ENCODE results near the gene RNU5D-1.

DNA sequence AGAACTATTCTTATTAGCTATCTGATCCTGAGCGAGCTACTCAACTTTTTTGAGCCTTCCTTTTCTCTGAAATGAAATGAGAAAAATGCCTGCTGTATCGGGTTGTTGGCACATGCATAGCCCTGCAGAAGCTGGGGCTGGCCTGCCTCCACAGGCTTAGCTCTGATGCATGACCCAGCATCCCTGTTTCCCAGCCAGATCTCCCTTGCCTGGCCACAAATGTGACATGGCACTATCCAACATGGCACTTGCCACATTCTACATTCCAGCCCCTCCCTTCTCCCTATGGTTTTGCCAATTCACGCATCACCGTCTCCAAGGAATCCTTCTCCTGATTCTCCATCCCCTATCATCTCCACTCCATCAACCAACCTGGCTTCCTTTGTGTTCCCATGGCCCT lies 13.8 kb downstream of the RNU5D-1 start:
- TF ChIP-seq, protein P1, sequence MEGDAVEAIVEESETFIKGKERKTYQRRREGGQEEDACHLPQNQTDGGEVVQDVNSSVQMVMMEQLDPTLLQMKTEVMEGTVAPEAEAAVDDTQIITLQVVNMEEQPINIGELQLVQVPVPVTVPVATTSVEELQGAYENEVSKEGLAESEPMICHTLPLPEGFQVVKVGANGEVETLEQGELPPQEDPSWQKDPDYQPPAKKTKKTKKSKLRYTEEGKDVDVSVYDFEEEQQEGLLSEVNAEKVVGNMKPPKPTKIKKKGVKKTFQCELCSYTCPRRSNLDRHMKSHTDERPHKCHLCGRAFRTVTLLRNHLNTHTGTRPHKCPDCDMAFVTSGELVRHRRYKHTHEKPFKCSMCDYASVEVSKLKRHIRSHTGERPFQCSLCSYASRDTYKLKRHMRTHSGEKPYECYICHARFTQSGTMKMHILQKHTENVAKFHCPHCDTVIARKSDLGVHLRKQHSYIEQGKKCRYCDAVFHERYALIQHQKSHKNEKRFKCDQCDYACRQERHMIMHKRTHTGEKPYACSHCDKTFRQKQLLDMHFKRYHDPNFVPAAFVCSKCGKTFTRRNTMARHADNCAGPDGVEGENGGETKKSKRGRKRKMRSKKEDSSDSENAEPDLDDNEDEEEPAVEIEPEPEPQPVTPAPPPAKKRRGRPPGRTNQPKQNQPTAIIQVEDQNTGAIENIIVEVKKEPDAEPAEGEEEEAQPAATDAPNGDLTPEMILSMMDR (conservative IDR thresholded peaks at IDR 0.05 in 1 of 2, IDR thresholded peaks at IDR 0.05 in 1 of 2; ENCODE audit: extremely low read depth in 1 of 2, insufficient read depth in 1 of 2, low read depth in 1 of 2, low read length in 2 of 2): no peak
- TF ChIP-seq EZH2 (IDR thresholded peaks at IDR 0.05; ENCODE audit: borderline replicate concordance, low read length): no peak

Data from mammary epithelial cell (primary cell).